ENCODE measurements around the gene PAEP.

- no peak for TF ChIP-seq CTCF (IDR thresholded peaks at IDR 0.05; ENCODE audit: insufficient read depth, low read depth, low read length)
- TF ChIP-seq EZH2 (IDR thresholded peaks at IDR 0.05; ENCODE audit: insufficient read depth, low read length): no peak
Observed at GRCh38 chr9:135580664-135581380, 19.3 kb downstream of the PAEP start.

Data from astrocyte (in vitro differentiated cells and primary cell).